Mesenchymal stem cell (in vitro differentiated cells and primary cell): ENCODE data around the gene DCST2.
A peak's percentile ranks its signal among the peaks of the same experiment; 100 is the strongest.

Experiments used
- DNase-seq: peaks from one replicate; pipeline ENCODE4 v3.0.0-alpha.2; 2013
- H2AFZ ChIP-seq: one replicate; pipeline ENCODE4 v1.6.1; 2013; ENCODE audit warnings: low read depth, mild to moderate bottlenecking, control low read depth, inconsistent platforms, low read length, moderate library complexity
- H2AK5ac ChIP-seq: 2 replicates; pipeline ENCODE4 v1.6.1; 2013; ENCODE audit warnings: low read length, moderate library complexity, mild to moderate bottlenecking, inconsistent platforms; ENCODE audit not compliant: severe bottlenecking
- H2BK120ac ChIP-seq: one replicate; pipeline ENCODE4 v1.6.1; 2013; ENCODE audit warnings: low read depth, mild to moderate bottlenecking, inconsistent platforms, low read length, moderate library complexity
- H2BK12ac ChIP-seq, 2 experiments: one replicate each; pipeline ENCODE4 v1.6.1; 2013; ENCODE audit warnings: inconsistent platforms in 2 of 2, low read length in 2 of 2, mild to moderate bottlenecking in 2 of 2, moderate library complexity in 2 of 2, control low read depth in 1 of 2
- H2BK15ac ChIP-seq: one replicate; pipeline ENCODE4 v1.6.1; 2013; ENCODE audit warnings: mild to moderate bottlenecking, low read depth, inconsistent platforms; ENCODE audit not compliant: poor library complexity, severe bottlenecking
- H2BK5ac ChIP-seq: 2 replicates; pipeline ENCODE4 v1.6.1; 2013; ENCODE audit warnings: low read depth, mild to moderate bottlenecking, low read length, control low read depth, inconsistent platforms; ENCODE audit not compliant: poor library complexity, severe bottlenecking
- H3K14ac ChIP-seq, 2 experiments: one replicate each; pipeline ENCODE4 v1.6.1; 2013; ENCODE audit warnings: inconsistent platforms in 2 of 2, low read length in 2 of 2, control low read depth in 1 of 2, mild to moderate bottlenecking in 1 of 2, moderate library complexity in 1 of 2
- H3K18ac ChIP-seq, 2 experiments: one replicate each; pipeline ENCODE4 v1.6.1; 2013; ENCODE audit warnings: inconsistent platforms in 2 of 2, low read length in 2 of 2, control low read depth in 1 of 2, low read depth in 1 of 2, mild to moderate bottlenecking in 1 of 2
- H3K23ac ChIP-seq, 2 experiments: one replicate each; pipeline ENCODE4 v1.6.1; 2013; ENCODE audit warnings: inconsistent platforms in 2 of 2, low read length in 2 of 2, mild to moderate bottlenecking in 2 of 2, moderate library complexity in 2 of 2, control low read depth in 1 of 2
- H3K27ac ChIP-seq: 2 replicates; pipeline ENCODE4 v1.5.1; 2013; ENCODE audit warnings: mild to moderate bottlenecking, moderate library complexity, low read length, control low read depth, inconsistent platforms; ENCODE audit not compliant: poor library complexity, severe bottlenecking
- H3K27me3 ChIP-seq, 2 experiments: 2 replicates each; pipeline versions ENCODE4 v1.6.1 to v1.7.0; 2013; ENCODE audit warnings: low read length in 2 of 2, mild to moderate bottlenecking in 2 of 2, moderate library complexity in 2 of 2, control low read depth in 1 of 2, inconsistent platforms in 1 of 2; ENCODE audit not compliant: control insufficient read depth in 1 of 2, insufficient read depth in 1 of 2
- H3K36me3 ChIP-seq, 2 experiments: 2 replicates each; pipeline versions ENCODE4 v1.6.1 to v1.7.0; 2013; ENCODE audit warnings: low read length in 2 of 2, control low read depth in 1 of 2, inconsistent platforms in 1 of 2, low read depth in 1 of 2, mild to moderate bottlenecking in 1 of 2; ENCODE audit not compliant: insufficient read depth in 2 of 2, control insufficient read depth in 1 of 2
- H3K4ac ChIP-seq, 2 experiments: one replicate each; pipeline ENCODE4 v1.6.1; 2013; ENCODE audit warnings: inconsistent platforms in 2 of 2, low read length in 2 of 2, mild to moderate bottlenecking in 2 of 2, moderate library complexity in 2 of 2, control low read depth in 1 of 2, low read depth in 1 of 2
- H3K4me1 ChIP-seq: 2 replicates; pipeline ENCODE4 v1.6.1; 2013; ENCODE audit warnings: low read depth, low read length, control low read depth; ENCODE audit not compliant: control insufficient read depth, insufficient read depth
- H3K4me2 ChIP-seq: 2 replicates; pipeline ENCODE4 v1.6.1; 2013; ENCODE audit warnings: low read length, mild to moderate bottlenecking, inconsistent platforms; ENCODE audit not compliant: poor library complexity, severe bottlenecking
- H3K4me3 ChIP-seq, 2 experiments: 2 replicates each; pipeline versions ENCODE4 v1.5.1 to v1.7.0; 2013; ENCODE audit warnings: low read length in 2 of 2, mild to moderate bottlenecking in 2 of 2, control low read depth in 1 of 2, low read depth in 1 of 2; ENCODE audit not compliant: insufficient read depth in 1 of 2
- H3K79me1 ChIP-seq: replicated peaks from 2 replicates; pipeline ENCODE4 v1.6.1; 2013; ENCODE audit warnings: mild to moderate bottlenecking, control low read depth, low read length, inconsistent platforms; ENCODE audit not compliant: poor library complexity, severe bottlenecking
- H3K9ac ChIP-seq: 2 replicates; pipeline ENCODE4 v1.7.0; 2013; ENCODE audit warnings: mild to moderate bottlenecking, low read length, moderate library complexity
- H3K9me3 ChIP-seq: 2 replicates; pipeline ENCODE4 v1.7.0; 2013; ENCODE audit warnings: mild to moderate bottlenecking, low read length; ENCODE audit not compliant: control insufficient read depth
- H4K8ac ChIP-seq: one replicate; pipeline ENCODE4 v1.6.1; 2013; ENCODE audit warnings: inconsistent platforms, mild to moderate bottlenecking, low read length, moderate library complexity
- H4K91ac ChIP-seq: one replicate; pipeline ENCODE4 v1.6.1; 2013; ENCODE audit warnings: mild to moderate bottlenecking, low read length, inconsistent platforms
- WGBS: methylation state at CpG from one replicate; pipeline ENCODE4 v1.1.7; 2013; ENCODE audit warnings: mixed read lengths; 5-methylcytosine and 5-hydroxymethylcytosine counted together

DCST2 gene

DNA sequence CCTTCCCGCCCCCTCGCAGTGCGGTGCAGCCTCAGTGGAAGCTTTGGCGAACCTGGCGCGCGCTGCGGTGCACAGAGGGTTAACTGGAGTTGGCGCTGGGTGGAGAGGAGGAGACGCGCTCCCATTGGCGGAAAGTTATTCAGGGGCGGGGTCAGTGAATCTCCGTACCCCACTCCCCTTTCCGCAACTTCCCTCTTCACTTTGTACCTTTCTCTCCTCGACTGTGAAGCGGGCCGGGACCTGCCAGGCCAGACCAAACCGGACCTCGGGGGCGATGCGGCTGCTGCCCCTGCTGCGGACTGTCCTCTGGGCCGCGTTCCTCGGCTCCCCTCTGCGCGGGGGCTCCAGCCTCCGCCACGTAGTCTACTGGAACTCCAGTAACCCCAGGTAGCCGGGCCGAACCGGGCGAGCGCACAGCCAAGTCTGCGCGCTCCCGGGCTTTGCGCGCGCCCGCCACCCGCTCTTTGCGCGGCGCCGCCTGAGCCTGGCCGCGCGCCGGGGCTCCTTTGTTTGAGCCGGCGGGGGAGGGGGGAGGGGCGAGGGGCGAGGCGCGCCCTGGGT lies 30.0 kb upstream of the DCST2 start, which contains the start of gene EFNA4:
TSS of gene EFNA4 (plus strand) at position 191 of the 561 bp plus-strand sequence. CDS start at position 275, 84 bp downstream.
- Histone ChIP-seq H4K8ac (no peak within 1 kb of the TSS), H3K4me2 (peak within 1 kb of the TSS; percentile 79), H2AK5ac (no peak within 1 kb of the TSS), H3K36me3 (peaks cover 20 to 38% of the 10 kb centered on the region in 2 experiments), H3K23ac (peak within 1 kb of the TSS in 1 of 2 experiments; percentile 84), H3K27ac (peak within 1 kb of the TSS; percentile 63), H3K14ac (peak within 1 kb of the TSS in 1 of 2 experiments; percentile 89), H3K4me3 (peak within 1 kb of the TSS; percentile 90 to 92), H4K91ac (no peak within 1 kb of the TSS), H3K79me1 (peaks cover 10% of the 10 kb centered on the region), H3K18ac (peak within 1 kb of the TSS; percentile 87 to 95), H2BK120ac (peak within 1 kb of the TSS; percentile 76), H2AFZ (peak within 1 kb of the TSS; percentile 72), H3K9me3 (no peaks in the 10 kb centered on the region), H2BK15ac (no peak within 1 kb of the TSS), H3K4me1 (peaks cover 23% of the 10 kb centered on the region), H3K9ac (peak within 1 kb of the TSS; percentile 92), H3K4ac (peak within 1 kb of the TSS in 1 of 2 experiments; percentile 71), H2BK5ac (peak within 1 kb of the TSS; percentile 92), H2BK12ac (peak within 1 kb of the TSS in 1 of 2 experiments; percentile 55), H3K27me3 (no peaks in the 10 kb centered on the region)
- peak; percentile 91 for DNase-seq
- 2% methylated on average over 52 of the region's 57 CpGs for WGBS

DNA sequence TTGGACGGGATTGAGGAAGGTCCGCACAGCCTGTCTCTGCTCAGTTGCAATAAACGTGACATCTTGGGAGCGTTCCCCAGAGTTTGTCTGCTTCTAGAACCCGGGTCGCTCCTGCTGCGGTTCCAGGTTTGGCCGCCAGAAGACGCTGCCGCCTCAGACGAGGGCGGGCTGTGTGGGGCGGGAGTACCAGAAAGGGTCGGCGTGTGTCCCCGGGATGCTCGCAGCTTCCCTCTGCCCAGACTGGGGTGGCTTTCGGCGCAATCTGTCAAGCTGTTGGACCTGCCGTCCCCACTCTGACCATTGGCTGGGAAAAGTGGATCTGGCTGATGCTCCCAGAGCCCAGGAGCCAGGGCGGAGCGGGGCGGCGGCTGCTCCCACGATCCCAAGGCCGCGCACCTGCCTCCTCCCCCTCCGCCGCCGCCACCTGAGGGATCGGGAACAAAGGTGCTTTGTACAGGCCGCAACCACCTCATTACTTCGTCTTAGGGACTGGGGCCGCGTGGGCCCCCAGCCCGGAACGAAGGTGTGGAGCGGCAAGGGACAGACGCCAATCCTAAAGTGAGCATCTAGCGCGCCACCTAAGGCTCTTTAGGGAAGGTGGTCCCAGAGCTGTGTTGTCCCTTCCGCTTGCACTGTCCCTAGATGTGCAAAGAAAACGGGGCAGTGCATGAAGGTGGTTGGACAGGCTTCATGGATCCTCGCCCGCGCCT lies 29.3 kb upstream of the DCST2 start:
- peak overlapping the region; percentile 50 for H3K4me2 ChIP-seq
- H3K27ac ChIP-seq: no peak overlapping the region
- no peak overlapping the region for H2BK12ac ChIP-seq
- H2BK5ac ChIP-seq: no peak overlapping the region
- no peak overlapping the region for H2BK15ac ChIP-seq
- H2AK5ac ChIP-seq: no peak overlapping the region
- peaks cover 26 to 39% of the 10 kb centered on the region in 2 experiments for H3K36me3 ChIP-seq
- no peak overlapping the region for H3K18ac ChIP-seq
- no peak overlapping the region for H3K14ac ChIP-seq
- H2BK120ac ChIP-seq: no peak overlapping the region
- WGBS: 4% methylated on average over 43 of the region's 46 CpGs
- no peaks in the 10 kb centered on the region for H3K9me3 ChIP-seq
- no peak overlapping the region for H3K23ac ChIP-seq
- H3K27me3 ChIP-seq: no peaks in the 10 kb centered on the region
- H4K8ac ChIP-seq: no peak overlapping the region
- peaks cover 23% of the 10 kb centered on the region for H3K4me1 ChIP-seq
- peaks cover 10% of the 10 kb centered on the region for H3K79me1 ChIP-seq
- H2AFZ ChIP-seq: no peak overlapping the region
- H3K4me3 ChIP-seq: peak overlapping the region; percentile 36 to 92
- no peak overlapping the region for H3K9ac ChIP-seq
- peak; percentile 69 for DNase-seq
- H3K4ac ChIP-seq: no peak overlapping the region
- no peak overlapping the region for H4K91ac ChIP-seq

DNA sequence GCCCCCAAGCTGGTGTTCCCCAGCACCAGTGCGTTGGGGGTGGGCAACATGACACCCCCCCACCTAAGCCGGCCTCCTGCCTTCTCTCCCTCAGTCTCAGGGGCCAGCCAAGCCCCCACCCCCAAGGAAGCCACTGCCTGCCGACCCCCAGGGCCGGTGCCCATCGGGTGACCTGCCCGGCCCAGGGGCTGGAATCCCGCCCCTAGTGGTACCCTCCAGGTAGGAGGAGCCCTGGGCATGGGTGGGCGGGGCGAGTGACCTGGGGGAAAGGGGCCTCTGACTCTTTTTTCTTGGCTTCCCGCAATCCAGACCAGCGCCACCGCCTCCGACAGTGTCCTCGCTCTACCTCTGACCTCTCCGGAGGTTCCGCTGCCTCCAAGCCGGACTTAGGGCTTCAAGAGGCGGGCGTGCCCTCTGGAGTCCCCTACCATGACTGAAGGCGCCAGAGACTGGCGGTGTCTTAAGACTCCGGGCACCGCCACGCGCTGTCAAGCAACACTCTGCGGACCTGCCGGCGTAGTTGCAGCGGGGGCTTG lies 28.6 kb upstream of the DCST2 start:
- Histone ChIP-seq H3K27ac (no peak overlapping the region), H2BK15ac (peak overlapping the region; percentile 50), H3K4me3 (no peak overlapping the region), H3K9me3 (no peaks in the 10 kb centered on the region), H4K91ac (no peak overlapping the region), H3K23ac (no peak overlapping the region), H2AK5ac (no peak overlapping the region), H3K4ac (no peak overlapping the region), H3K14ac (no peak overlapping the region), H3K27me3 (no peaks in the 10 kb centered on the region), H2BK5ac (no peak overlapping the region), H3K36me3 (peaks cover 33 to 43% of the 10 kb centered on the region in 2 experiments), H2BK12ac (peak overlapping the region in 1 of 2 experiments; percentile 60), H3K4me2 (peak overlapping the region; percentile 48), H3K4me1 (peaks cover 23% of the 10 kb centered on the region), H4K8ac (peak overlapping the region; percentile 33), H2BK120ac (no peak overlapping the region), H3K79me1 (peaks cover 10% of the 10 kb centered on the region), H3K9ac (no peak overlapping the region), H2AFZ (no peak overlapping the region), H3K18ac (no peak overlapping the region)
- 6% methylated on average over 24 of the region's 29 CpGs for WGBS
- no peak for DNase-seq
